ENCODE data around the gene PLEKHG4B. TPM values are rescaled to one million over a fixed set of nuclear protein-coding genes. Genes with fewer than 3 reads are reported as not detected.

Gene PLEKHG4B
- total RNA-seq, 1 experiment from 2014 or later = 0.02 TPM

- Histone ChIP-seq H3K9me2 (ENCODE audit: insufficient read depth) (no peaks in the 10 kb centered on the region), H3K27me3 (ENCODE audit: insufficient read depth, low read length) (peaks cover 41% of the 10 kb centered on the region), H3K9ac (ENCODE audit: low read length) (no peak overlapping the region), H3K36me3 (ENCODE audit: control insufficient read depth in 1 of 2, insufficient read depth in 2 of 2, low read length in 2 of 2) (no peaks in the 10 kb centered on the region), H3K79me2 (ENCODE audit: insufficient read depth, low read length) (no peaks in the 10 kb centered on the region), H3K4me3 (replicated peaks in 1 of 2; ENCODE audit: low read depth in 1 of 2, low read length in 2 of 2) (no peak overlapping the region), H3K27ac (ENCODE audit: low read depth, low read length) (no peak overlapping the region), H3K4me1 (ENCODE audit: control insufficient read depth in 1 of 2, insufficient read depth in 2 of 2, low read length in 2 of 2) (no peaks in the 10 kb centered on the region), H2AFZ (ENCODE audit: low read depth, low read length, poor library complexity, severe bottlenecking) (no peak overlapping the region), H3K9me3 (ENCODE audit: control insufficient read depth in 1 of 2, insufficient read depth in 1 of 2, low read depth in 1 of 2, low read length in 2 of 2) (no peaks in the 10 kb centered on the region), H3K4me2 (ENCODE audit: low read length) (no peak overlapping the region), H4K20me1 (ENCODE audit: insufficient read depth) (no peaks in the 10 kb centered on the region)
- no TSS peak for BruUV-seq (replicated peaks)
- ChIA-PET POLR2A (no interaction called here), RAD21 (ENCODE audit: low non-redundant PET in 1 of 2, low total read pairs in 2 of 2, uncharacterized antibody in 2 of 2, unreplicated experiment in 2 of 2) (no interaction called here), CTCF (no interaction called here)
- ATAC-seq = no peak
- no peak for DNase-seq (ENCODE audit: low read depth, low spot score)
- TF ChIP-seq, protein P1, sequence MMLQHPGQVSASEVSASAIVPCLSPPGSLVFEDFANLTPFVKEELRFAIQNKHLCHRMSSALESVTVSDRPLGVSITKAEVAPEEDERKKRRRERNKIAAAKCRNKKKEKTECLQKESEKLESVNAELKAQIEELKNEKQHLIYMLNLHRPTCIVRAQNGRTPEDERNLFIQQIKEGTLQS (IDR thresholded peaks at IDR 0.05) = no peak
- no peak for TF ChIP-seq YY1 (IDR thresholded peaks at IDR 0.05; ENCODE audit: extremely low read depth, insufficient replicate concordance, low read depth, low read length)
- TF ChIP-seq CBX3 (IDR thresholded peaks at IDR 0.05; ENCODE audit: low read depth) = no peak
- TF ChIP-seq, protein P2, sequence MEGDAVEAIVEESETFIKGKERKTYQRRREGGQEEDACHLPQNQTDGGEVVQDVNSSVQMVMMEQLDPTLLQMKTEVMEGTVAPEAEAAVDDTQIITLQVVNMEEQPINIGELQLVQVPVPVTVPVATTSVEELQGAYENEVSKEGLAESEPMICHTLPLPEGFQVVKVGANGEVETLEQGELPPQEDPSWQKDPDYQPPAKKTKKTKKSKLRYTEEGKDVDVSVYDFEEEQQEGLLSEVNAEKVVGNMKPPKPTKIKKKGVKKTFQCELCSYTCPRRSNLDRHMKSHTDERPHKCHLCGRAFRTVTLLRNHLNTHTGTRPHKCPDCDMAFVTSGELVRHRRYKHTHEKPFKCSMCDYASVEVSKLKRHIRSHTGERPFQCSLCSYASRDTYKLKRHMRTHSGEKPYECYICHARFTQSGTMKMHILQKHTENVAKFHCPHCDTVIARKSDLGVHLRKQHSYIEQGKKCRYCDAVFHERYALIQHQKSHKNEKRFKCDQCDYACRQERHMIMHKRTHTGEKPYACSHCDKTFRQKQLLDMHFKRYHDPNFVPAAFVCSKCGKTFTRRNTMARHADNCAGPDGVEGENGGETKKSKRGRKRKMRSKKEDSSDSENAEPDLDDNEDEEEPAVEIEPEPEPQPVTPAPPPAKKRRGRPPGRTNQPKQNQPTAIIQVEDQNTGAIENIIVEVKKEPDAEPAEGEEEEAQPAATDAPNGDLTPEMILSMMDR (IDR thresholded peaks at IDR 0.05 in 2 of 3, conservative IDR thresholded peaks at IDR 0.05 in 1 of 3; ENCODE audit: borderline replicate concordance in 1 of 3, insufficient read depth in 1 of 3, low read depth in 2 of 3, low read length in 2 of 3) = no peak
- no peak for TF ChIP-seq CEBPB (IDR thresholded peaks at IDR 0.05; ENCODE audit: low read depth)
- TF ChIP-seq SRF (IDR thresholded peaks at IDR 0.05; ENCODE audit: low read depth) = no peak
- no peak for TF ChIP-seq JUND (IDR thresholded peaks at IDR 0.05)
- TF ChIP-seq SP1 (IDR thresholded peaks at IDR 0.05; ENCODE audit: low read depth) = no peak
- TF ChIP-seq EZH2phosphoT487 (IDR thresholded peaks at IDR 0.05; ENCODE audit: borderline replicate concordance) = no peak
- TF ChIP-seq POLR2A (IDR thresholded peaks at IDR 0.05; ENCODE audit: borderline replicate concordance, extremely low read depth, insufficient read depth, insufficient read length) = no peak
- no peak for TF ChIP-seq ZNF274 (IDR thresholded peaks at IDR 0.05; ENCODE audit: low read depth, low read length)
- no peak for TF ChIP-seq EGR1 (IDR thresholded peaks at IDR 0.05; ENCODE audit: low read depth)
- TF ChIP-seq ZFX (IDR thresholded peaks at IDR 0.05) = no peak
- TF ChIP-seq MAX (IDR thresholded peaks at IDR 0.05) = no peak
- no peak for TF ChIP-seq ELF1 (IDR thresholded peaks at IDR 0.05; ENCODE audit: borderline replicate concordance, low read depth)
- TF ChIP-seq, protein P3, sequence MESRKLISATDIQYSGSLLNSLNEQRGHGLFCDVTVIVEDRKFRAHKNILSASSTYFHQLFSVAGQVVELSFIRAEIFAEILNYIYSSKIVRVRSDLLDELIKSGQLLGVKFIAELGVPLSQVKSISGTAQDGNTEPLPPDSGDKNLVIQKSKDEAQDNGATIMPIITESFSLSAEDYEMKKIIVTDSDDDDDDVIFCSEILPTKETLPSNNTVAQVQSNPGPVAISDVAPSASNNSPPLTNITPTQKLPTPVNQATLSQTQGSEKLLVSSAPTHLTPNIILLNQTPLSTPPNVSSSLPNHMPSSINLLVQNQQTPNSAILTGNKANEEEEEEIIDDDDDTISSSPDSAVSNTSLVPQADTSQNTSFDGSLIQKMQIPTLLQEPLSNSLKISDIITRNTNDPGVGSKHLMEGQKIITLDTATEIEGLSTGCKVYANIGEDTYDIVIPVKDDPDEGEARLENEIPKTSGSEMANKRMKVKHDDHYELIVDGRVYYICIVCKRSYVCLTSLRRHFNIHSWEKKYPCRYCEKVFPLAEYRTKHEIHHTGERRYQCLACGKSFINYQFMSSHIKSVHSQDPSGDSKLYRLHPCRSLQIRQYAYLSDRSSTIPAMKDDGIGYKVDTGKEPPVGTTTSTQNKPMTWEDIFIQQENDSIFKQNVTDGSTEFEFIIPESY (IDR thresholded peaks at IDR 0.05; ENCODE audit: extremely low read depth, insufficient replicate concordance, low read length) = no peak
- intact Hi-C loops (cut with micrococcal nuclease) = no loop called here
These were observed 13.6 kb downstream of the PLEKHG4B start for GRCh38 chr5:105504-106070.

Data from HCT116 (cell line).